DMS114 treated with DMSO at 0.1 percent for 48 hours (cell line): Measurements from ENCODE around the gene ZNF446.

ENCODE experiments used
- DNase-seq: peaks from one replicate; lab custom pipeline; 2025; ENCODE audit not compliant: unreplicated experiment; lab: John Stamatoyannopoulos, UW

Gene ZNF446

DNA sequence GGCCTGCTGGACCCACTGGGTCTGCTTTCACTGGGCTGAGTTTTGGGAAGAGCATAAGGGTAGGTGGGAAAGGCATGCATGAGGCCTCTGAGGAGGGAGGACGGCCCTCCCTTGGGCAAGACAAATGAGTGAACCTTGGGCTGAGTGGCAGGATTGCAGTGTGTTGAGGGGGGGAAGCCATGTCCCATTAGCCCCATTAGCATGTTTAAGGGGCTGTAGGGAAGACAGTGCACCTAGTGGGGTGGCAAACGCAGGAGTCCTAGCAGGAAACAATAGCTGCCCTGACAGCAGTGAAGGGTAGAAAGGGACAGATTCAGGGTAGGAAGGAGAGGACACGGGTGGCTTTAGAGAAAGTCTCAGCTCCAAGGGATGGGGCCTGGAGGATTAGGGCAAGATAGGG lies 46.6 kb downstream of the ZNF446 start:
- DNase-seq = no peak

DNA sequence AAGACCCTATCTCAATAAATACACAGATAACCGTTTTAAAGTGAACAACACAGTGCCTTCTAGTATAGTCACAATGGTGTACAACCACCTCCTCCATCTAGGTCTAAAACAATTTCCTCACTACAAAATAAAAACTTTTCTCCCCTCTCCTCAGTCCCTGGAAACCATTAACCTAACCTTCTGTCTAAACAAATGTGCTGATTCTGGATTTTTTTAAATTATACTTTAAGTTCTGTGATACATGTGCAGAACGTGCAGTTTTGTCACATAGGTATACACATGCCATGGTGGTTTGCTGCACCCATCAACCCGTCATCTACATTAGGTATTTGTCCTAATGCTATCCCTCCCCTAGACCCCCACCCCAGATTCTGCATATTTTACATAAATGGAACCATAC lies 53.3 kb downstream of the ZNF446 start:
- no peak for DNase-seq
